HepG2 (cell line): ENCODE measurements around the gene HSD17B11. TPM values are rescaled to one million over a fixed set of nuclear protein-coding genes. Genes with fewer than 3 reads are reported as not detected.

Experiments
- ATAC-seq: fragments of 200-7000 bp; cut with Tn5 transposase; 3 replicates; pipeline ENCODE4 v1.9.1; 2020; ENCODE audit warnings: mild to moderate bottlenecking, moderate library complexity
- BruUV-seq: library from RNA; stranded (reverse); fragments of 400-500 nt; replicated peaks from 2 replicates; lab custom pipeline; 2021; lab: Mats Ljungman, UMichigan
- CTCF ChIA-PET: fragments of 300-600 bp; formaldehyde crosslinking; extraction: SDS; loops from one replicate; lab custom pipeline; 2021; ENCODE audit warnings: low total read pairs, inconsistent platforms, low intra/inter-chr PET ratio; lab: Yijun Ruan, JAX
- POLR2A ChIA-PET: fragments of 350-600 bp; sonication (Branson Sonifier 250); formaldehyde crosslinking; loops from one replicate; lab custom pipeline; 2020; ENCODE audit warnings: antibody characterized with exemption, inconsistent platforms; lab: Yijun Ruan, JAX
- DNase-seq: peaks from one replicate; pipeline ENCODE4 v3.0.0-alpha.2; 2015; ENCODE audit warnings: low spot score
- FAIRE-seq: peaks from 3 replicates; lab custom pipeline; 2011; peaks lifted over from hg19 to GRCh38; lab: Jason Lieb, UNC
- H2AFZ ChIP-seq: one replicate; pipeline ENCODE4 v1.6.1; 2011; ENCODE audit warnings: low read length, inconsistent platforms
- H3K27ac ChIP-seq: fragments of 300-600 bp; 3 replicates; pipeline ENCODE4 v1.8.0; 2011; ENCODE audit warnings: mixed run types, mild to moderate bottlenecking, mixed read lengths, low read length, inconsistent platforms; ENCODE audit not compliant: insufficient read depth; ENCODE audit errors: extremely low read length
- H3K27me3 ChIP-seq, 2 experiments: fragments of 200-600 bp in 1 of 2; 2 replicates in 1 of 2; 3 replicates in 1 of 2; pipeline versions ENCODE4 v1.6.0 to v1.8.0; 2011; ENCODE audit warnings: low read length in 2 of 2, mild to moderate bottlenecking in 2 of 2, moderate library complexity in 2 of 2, inconsistent platforms in 1 of 2; ENCODE audit not compliant: insufficient read depth in 2 of 2, control insufficient read depth in 1 of 2
- H3K36me3 ChIP-seq, 2 experiments: fragments of 200-600 bp in 1 of 2; replicated peaks in 1 of 2; 2 replicates in 1 of 2; 3 replicates in 1 of 2; pipeline versions ENCODE4 v1.5.1 to v1.8.0; 2011; ENCODE audit warnings: low read length in 2 of 2, inconsistent platforms in 1 of 2; ENCODE audit not compliant: insufficient read depth in 2 of 2, control insufficient read depth in 1 of 2
- H3K4me1 ChIP-seq: 2 replicates; pipeline ENCODE4 v1.5.1; 2012; ENCODE audit warnings: low read length, inconsistent platforms; ENCODE audit not compliant: insufficient read depth
- H3K4me2 ChIP-seq: 2 replicates; pipeline ENCODE4 v1.6.0; 2011; ENCODE audit warnings: low read depth, low read length, inconsistent platforms
- H3K4me3 ChIP-seq, 3 experiments: fragments of 200-600 bp in 1 of 3; sonication (generic), shearing (Covaris generic) in 1 of 3; replicated peaks in 1 of 3; 2 replicates each; pipeline ENCODE4 v1.5.1; 2011 to 2016; ENCODE audit warnings: low read length in 3 of 3, inconsistent platforms in 2 of 3, low read depth in 2 of 3, mild to moderate bottlenecking in 2 of 3, control low read depth in 1 of 3, mixed read lengths in 1 of 3; ENCODE audit not compliant: insufficient read depth in 1 of 3
- H3K79me2 ChIP-seq: one replicate; pipeline ENCODE4 v1.6.1; 2011; ENCODE audit warnings: low read length, inconsistent platforms; ENCODE audit not compliant: insufficient read depth
- H3K9ac ChIP-seq: 2 replicates; pipeline ENCODE4 v1.6.0; 2011; ENCODE audit warnings: mild to moderate bottlenecking, low read depth, low read length, inconsistent platforms; ENCODE audit not compliant: insufficient read depth
- H3K9me3 ChIP-seq: 2 replicates; pipeline ENCODE4 v1.5.1; 2012; ENCODE audit warnings: mild to moderate bottlenecking, low read length
- H4K20me1 ChIP-seq: 2 replicates; pipeline ENCODE4 v1.6.0; 2011; ENCODE audit warnings: inconsistent platforms, mild to moderate bottlenecking, low read length, moderate library complexity; ENCODE audit not compliant: insufficient read depth
- HIC2 ChIP-seq: sonication (generic); formaldehyde crosslinking; IDR thresholded peaks from 2 replicates; pipeline ENCODE4 v1.9.0; 2022; ENCODE audit warnings: low read depth, missing genetic modification reagents
- MAFF ChIP-seq: IDR thresholded peaks from 2 replicates; pipeline ENCODE4 v1.6.1; 2011; ENCODE audit warnings: low read depth, low read length, improper control_type of control experiment
- MAFK ChIP-seq, 2 experiments: IDR thresholded peaks in 1 of 2; conservative IDR thresholded peaks in 1 of 2; 2 replicates each; pipeline ENCODE4 v1.6.1; 2011; ENCODE audit warnings: improper control_type of control experiment in 2 of 2, low read length in 2 of 2
- PITX1 ChIP-seq: sonication (generic); formaldehyde crosslinking; IDR thresholded peaks from 2 replicates; pipeline ENCODE4 v1.5.1; 2020; ENCODE audit warnings: mild to moderate bottlenecking, missing genetic modification reagents
- TAF15 ChIP-seq: fragments of 200-400 bp; formaldehyde crosslinking; IDR thresholded peaks from one replicate; pipeline ENCODE4 v1.6.1; 2018; ENCODE audit warnings: mild to moderate bottlenecking, low read depth, low read length; ENCODE audit not compliant: poor library complexity, severe bottlenecking
- TCF7 ChIP-seq: sonication (generic); IDR thresholded peaks from 2 replicates; pipeline ENCODE4 v1.6.1; 2016; ENCODE audit warnings: antibody characterized with exemption, low read depth
- THAP9 ChIP-seq: sonication (generic); formaldehyde crosslinking; IDR thresholded peaks from 2 replicates; pipeline ENCODE4; 2020; ENCODE audit warnings: missing genetic modification reagents, mild to moderate bottlenecking, borderline replicate concordance
- ZC3H4 ChIP-seq: sonication (generic); formaldehyde crosslinking; IDR thresholded peaks from 2 replicates; pipeline ENCODE4 v1.4.0; 2020; ENCODE audit warnings: missing genetic modification reagents, borderline replicate concordance
- ZFP37 ChIP-seq: sonication (generic); formaldehyde crosslinking; IDR thresholded peaks from 2 replicates; pipeline ENCODE4 v1.4.0; 2020; ENCODE audit warnings: missing genetic modification reagents, borderline replicate concordance
- ZNF709 ChIP-seq: sonication (generic); formaldehyde crosslinking; IDR thresholded peaks from 2 replicates; pipeline ENCODE4 v1.5.0; 2020; ENCODE audit warnings: mild to moderate bottlenecking, missing genetic modification reagents
- WGBS: methylation state at CpG from one replicate; pipeline ENCODE4 v1.1.6; 2017; ENCODE audit warnings: low lambda C conversion rate; 5-methylcytosine and 5-hydroxymethylcytosine counted together
- in situ Hi-C: cut with HindIII; loops from 2 replicates; pipeline ENCODE4 v1.10.0; 2017; ENCODE audit warnings: low pct_unique_long_range_greater_than_20kb; ENCODE audit not compliant: extremely low pct_ligation_motif_present
- intact Hi-C: fragments of 100-400 bp; cut with micrococcal nuclease; formaldehyde crosslinking; loops from one replicate; pipeline ENCODE4 v1.10.0; 2022; ENCODE audit not compliant: unreplicated experiment
- polyA plus RNA-seq, 8 experiments: library from polyadenylated mRNA; depleted of rRNA in 3 of 8; stranded (reverse) in 7 of 8; unstranded in 1 of 8; fragments of >200 nt; fragmentation: Illumina TruSeq in 4 of 8; extraction: Trizol in 4 of 8; gene quantifications; 2 replicates each; pipeline versions ENCODE4 v1.2.1 to v1.2.3, GENCODE V29; 2011 to 2016; ENCODE audit warnings: low read depth in 4 of 8, missing spikeins in 1 of 8, mixed read lengths in 1 of 8; ENCODE audit not compliant: insufficient read depth in 1 of 8
- total RNA-seq, 5 experiments: library from RNA; depleted of rRNA; stranded (reverse); fragments of >200 nt; fragmentation: Illumina TruSeq; extraction: Trizol; gene quantifications; 2 replicates each; pipeline ENCODE4 v1.2.3, GENCODE V29; 2016; ENCODE audit warnings: low read depth in 1 of 5
- TF ChIP-seq, protein P1 (sequence below): sonication (generic); formaldehyde crosslinking; IDR thresholded peaks from 2 replicates; pipeline ENCODE4 v1.8.1; 2023; ENCODE audit warnings: mild to moderate bottlenecking, missing genetic modification reagents

HSD17B11 gene
- total and polyA plus RNA-seq, 2 of the 13 experiments (the other 11 are each of a cell fraction or from before 2014, with no cell fraction given), result 121 to 158 TPM

GRCh38 chr4:87366521-87367162 lies 24.3 kb downstream of the HSD17B11 start:
- H3K9ac ChIP-seq, result no peak overlapping the region
- no peaks in the 10 kb centered on the region for H3K27me3 ChIP-seq
- in situ Hi-C loops (no loop called here), intact Hi-C loops (no loop called here)
- no peak for ATAC-seq
- peaks cover 2% of the 10 kb centered on the region for H3K79me2 ChIP-seq
- no peak overlapping the region for H2AFZ ChIP-seq
- ChIA-PET POLR2A (no interaction called here), CTCF (no interaction called here)
- peaks cover 2% of the 10 kb centered on the region; the same call in 1 of the 2 replicates for H4K20me1 ChIP-seq
- H3K4me3 ChIP-seq, result no peak overlapping the region
- WGBS, result 66% methylated on average over 2 of the region's 2 CpGs
- no peak for FAIRE-seq
- no peak for DNase-seq
- no peaks in the 10 kb centered on the region for H3K9me3 ChIP-seq
- H3K36me3 ChIP-seq, result peaks cover 19 to 69% of the 10 kb centered on the region in 2 experiments
- no peak overlapping the region for H3K4me2 ChIP-seq
- BruUV-seq, result no TSS peak
- no peaks in the 10 kb centered on the region for H3K4me1 ChIP-seq
- no peak for TF ChIP-seq PITX1
- TF ChIP-seq MAFK (conservative IDR thresholded peaks at IDR 0.05 in 1 of 2, IDR thresholded peaks at IDR 0.05 in 1 of 2; ENCODE audit: low read length in 2 of 2), result peak; percentile 57 to 59
- TF ChIP-seq MAFF, result peak; percentile 42; the same call in 1 of the 2 replicates
- H3K27ac ChIP-seq, result no peak overlapping the region

DNA sequence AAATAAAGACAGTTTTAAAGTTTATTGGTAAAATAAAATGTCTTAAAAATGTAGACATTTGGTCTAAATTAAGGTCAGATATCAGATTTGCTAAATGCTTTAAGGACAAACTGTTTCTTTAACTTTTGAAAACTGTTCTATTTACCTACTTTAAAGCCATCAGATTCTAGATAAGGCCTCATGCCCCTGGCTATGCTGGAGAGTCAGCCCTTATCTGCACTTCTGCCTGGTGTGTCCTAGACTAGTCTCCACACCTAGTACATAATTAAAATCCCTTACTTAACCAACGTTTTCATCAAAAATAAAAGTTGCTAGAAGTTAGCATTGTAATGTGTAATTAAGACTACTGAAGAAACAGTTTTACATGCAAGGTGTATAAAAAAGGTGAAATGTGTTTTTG lies 25.6 kb downstream of the HSD17B11 start:
- Histone ChIP-seq H3K27me3 (no peaks in the 10 kb centered on the region), H3K79me2 (peaks cover 2% of the 10 kb centered on the region), H3K4me1 (no peaks in the 10 kb centered on the region), H3K4me2 (no peak overlapping the region), H4K20me1 (peaks cover 2% of the 10 kb centered on the region; the same call in 1 of the 2 replicates), H2AFZ (no peak overlapping the region), H3K9ac (no peak overlapping the region), H3K9me3 (no peaks in the 10 kb centered on the region), H3K27ac (no peak overlapping the region), H3K36me3 (peaks cover 19 to 69% of the 10 kb centered on the region in 2 experiments), H3K4me3 (no peak overlapping the region)
- FAIRE-seq (no peak), ATAC-seq (no peak), DNase-seq (no peak)
- in situ Hi-C loops (no loop called here), intact Hi-C loops (no loop called here)
- 86% methylated on average over 1 of the region's 1 CpG for WGBS
- no TSS peak for BruUV-seq
- POLR2A ChIA-PET, result no interaction called here
- CTCF ChIA-PET, result no interaction called here
- TF ChIP-seq ZFP37 (CRISPR knock-in tag), result no peak
- TF ChIP-seq ZC3H4 (CRISPR knock-in tag), result no peak
- no peak for TF ChIP-seq TCF7
- TF ChIP-seq TAF15, result no peak
- TF ChIP-seq HIC2, result no peak
- TF ChIP-seq, protein P1, sequence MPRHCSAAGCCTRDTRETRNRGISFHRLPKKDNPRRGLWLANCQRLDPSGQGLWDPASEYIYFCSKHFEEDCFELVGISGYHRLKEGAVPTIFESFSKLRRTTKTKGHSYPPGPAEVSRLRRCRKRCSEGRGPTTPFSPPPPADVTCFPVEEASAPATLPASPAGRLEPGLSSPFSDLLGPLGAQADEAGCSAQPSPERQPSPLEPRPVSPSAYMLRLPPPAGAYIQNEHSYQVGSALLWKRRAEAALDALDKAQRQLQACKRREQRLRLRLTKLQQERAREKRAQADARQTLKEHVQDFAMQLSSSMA (CRISPR knock-in tag), result no peak
- TF ChIP-seq ZNF709 (CRISPR knock-in tag), result no peak
- no peak for TF ChIP-seq THAP9
